Panc1 (cell line): Measurements from ENCODE around the gene DUSP11.

Experiments used
- CTCF ChIP-seq: fragments of 450-650 bp; IDR thresholded peaks from 2 replicates; pipeline ENCODE4 v1.5.1; 2017; ENCODE audit warnings: mild to moderate bottlenecking
- POLR2AphosphoS5 ChIP-seq: IDR thresholded peaks from 2 replicates; pipeline ENCODE4 v1.6.1; 2012; ENCODE audit warnings: mild to moderate bottlenecking, low read depth, low read length, moderate library complexity
- REST ChIP-seq, 2 experiments: IDR thresholded peaks; 2 replicates each; pipeline ENCODE4 v1.6.1; 2011 to 2012; ENCODE audit warnings: low read depth in 2 of 2, control low read depth in 1 of 2, low read length in 1 of 2, mild to moderate bottlenecking in 1 of 2, moderate library complexity in 1 of 2; ENCODE audit not compliant: insufficient read depth in 1 of 2
- SIN3A ChIP-seq: IDR thresholded peaks from 2 replicates; pipeline ENCODE4 v1.6.1; 2012; ENCODE audit warnings: low read depth, mild to moderate bottlenecking, low read length, moderate library complexity, borderline replicate concordance; ENCODE audit not compliant: insufficient read depth
- TCF7L2 ChIP-seq: IDR thresholded peaks from 2 replicates; pipeline ENCODE4 v1.6.1; 2011; ENCODE audit warnings: mild to moderate bottlenecking, low read depth, low read length, inconsistent platforms

DNA sequence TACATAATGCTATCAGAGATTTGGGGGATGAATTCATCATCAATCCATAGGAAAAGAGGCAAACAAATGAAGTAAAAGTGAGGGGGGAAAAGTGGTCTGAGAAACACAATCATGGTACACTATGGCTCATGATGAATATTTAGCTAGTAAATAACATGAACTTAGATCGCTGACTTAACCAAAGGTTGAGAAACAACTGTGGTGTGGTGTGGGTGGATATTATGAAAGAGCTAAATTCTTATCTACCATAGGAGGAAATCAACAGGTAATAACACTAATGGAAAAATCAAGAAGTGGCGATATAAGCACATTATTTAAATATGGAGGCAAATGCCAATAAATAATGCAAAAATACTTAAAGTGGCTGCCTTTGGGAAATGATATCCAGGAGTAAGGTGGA lies 30.6 kb downstream of the DUSP11 start:
- no peak for TF ChIP-seq CTCF
- TF ChIP-seq POLR2AphosphoS5: no peak
- TF ChIP-seq SIN3A: no peak
- TF ChIP-seq REST (IDR thresholded peaks at IDR 0.05; ENCODE audit: insufficient read depth in 1 of 2, low read depth in 2 of 2, low read length in 1 of 2): no peak
- TF ChIP-seq TCF7L2: no peak
